Heart left ventricle (tissue), 16 donors: ENCODE data around the gene SNUPN. TPM values are rescaled to one million over a fixed set of nuclear protein-coding genes. Genes with fewer than 3 reads are reported as not detected.

ENCODE experiments used
- ATAC-seq, 4 donors: fragments of 200-7000 bp; cut with Tn5 transposase; one replicate each; pipeline ENCODE4 v1.9.1; 2020 to 2022; ENCODE audit warnings: moderate library complexity in 4 of 4, mild to moderate bottlenecking in 3 of 4, moderate number of reproducible peaks in 1 of 4
- DNase-seq, 5 donors: peaks; one replicate each; pipeline ENCODE4 v3.0.0-alpha.2; 2020
- H3K27ac ChIP-seq, 12 donors: fragments of 200-600 bp; sonication (generic) in 4 of 12; one replicate each; pipeline versions ENCODE4 v1.5.0 to v1.8.0; 2016 to 2022; ENCODE audit warnings: mild to moderate bottlenecking in 2 of 12
- H3K27me3 ChIP-seq, 9 donors: fragments of 200-600 bp; sonication (generic) in 2 of 9; one replicate each; pipeline versions ENCODE4 v1.5.1 to v1.8.0; 2016 to 2022; ENCODE audit warnings: mild to moderate bottlenecking in 3 of 9
- H3K36me3 ChIP-seq, 9 donors: fragments of 200-600 bp; sonication (generic) in 2 of 9; one replicate each; pipeline versions ENCODE4 v1.5.0 to v1.8.0; 2018 to 2022; ENCODE audit warnings: mild to moderate bottlenecking in 2 of 9
- H3K4me1 ChIP-seq, 12 donors: fragments of 200-600 bp; sonication (generic) in 4 of 12; one replicate each; pipeline versions ENCODE4 v1.5.0 to v1.8.0; 2016 to 2022; ENCODE audit warnings: mild to moderate bottlenecking in 3 of 12
- H3K4me3 ChIP-seq, 12 donors: fragments of 200-600 bp; sonication (generic) in 4 of 12; one replicate each; pipeline versions ENCODE4 v1.5.0 to v1.8.0; 2017 to 2022; ENCODE audit warnings: mild to moderate bottlenecking in 9 of 12, moderate library complexity in 4 of 12
- H3K9me3 ChIP-seq, 12 donors: fragments of 200-600 bp; sonication (generic) in 4 of 12; one replicate each; pipeline versions ENCODE4 v1.5.0 to v1.8.0; 2016 to 2022; ENCODE audit warnings: mild to moderate bottlenecking in 1 of 12
- CTCF ChIP-seq, 12 donors: fragments of 200-600 bp; sonication (generic) in 4 of 12; IDR thresholded peaks; one replicate each; pipeline versions ENCODE4 v1.5.0 to v1.8.0; 2018 to 2022; ENCODE audit warnings: antibody characterized with exemption in 12 of 12, mild to moderate bottlenecking in 5 of 12
- POLR2A ChIP-seq, 2 donors: fragments of 450-650 bp; IDR thresholded peaks; one replicate each; pipeline ENCODE4 v1.6.1; 2017; ENCODE audit warnings: antibody characterized with exemption in 2 of 2, mild to moderate bottlenecking in 2 of 2, moderate library complexity in 2 of 2
- WGBS, 4 donors: extraction: QIAGEN DNeasy Blood & Tissue Kit in 2 of 4; methylation state at CpG; one replicate each; pipeline versions ENCODE4 v1.1.5 to v1.1.7; 2013 to 2018; 5-methylcytosine and 5-hydroxymethylcytosine counted together
- intact Hi-C, 10 donors: fragments of 100-400 bp; cut with DNase I; formaldehyde crosslinking; loops; one replicate each; pipeline versions ENCODE4 v1.11.1 to v1.14.2; 2022
- polyA plus RNA-seq, 2 donors: library from polyadenylated mRNA; stranded (reverse); fragments of 200-250 nt; gene quantifications; one replicate each; pipeline ENCODE4 v1.2.3, GENCODE V29; 2013
- total RNA-seq, 9 donors: library from RNA; depleted of rRNA in 2 of 9; stranded (reverse); fragments of >200 nt in 2 of 9; fragmentation: NEBNext Ultra II Directional in 3 of 9; extraction: Animal tissue kit (Norgen Biotek cat#: 25700) in 3 of 9; gene quantifications; one replicate each; pipeline versions ENCODE4 v1.1.0 to v1.2.4, GENCODE V29; 2016 to 2023
- donor health status: ischemic (EF 13 %, LVEDD 7.1; RV severe dilation, severe dysfunction).
- donor health status: healthy with polysubstance abuse.
- donor health status: DM: no; HTN: yes; CAD: no.
- donor health status: DM: no; HTN: no; CAD: no.
- donor health status: ischemic (EF 25% LVEDD 6.9; RV normal size, moderate dysfunction).
- donor health status: ischemic (EF 25% LVEDD 5.7; RV mildly dilated, moderate dysfunction).
- donor health status: healthy.
- donor health status: DM: yes; HTN: yes; CAD: no.
- donor health status: ischemic (EF 35%, LVEDD 5.7; RV mildly dilated, moderate dysfunction).
- donor health status: nonischemic (EF 11% LVEDD 7.7; RV severe dilation, severe dysfunction).
- donor health status: DM: yes; HTN: yes; CAD: no.
- donor health status: PGD.
- donor health status: ischemic (EF 29% LVEDD 5.4; RV normal size, mild dysfunction).
- donor health status: nonischemic (EF 23%, LVEDD 6.1; RV moderate dilation, normal function).

The SNUPN gene
- total and polyA plus RNA-seq, 11 donors = 13.2 to 21.6 (median 14.5) TPM

GRCh38 chr15:75578173-75578947, 47.2 kb downstream of the SNUPN start:
- H3K9me3 ChIP-seq = no peaks in the 10 kb centered on the region
- ATAC-seq = peak in 3 of 4 donors; percentile 38 to 70 (median 66)
- peaks cover 0 to 33% (median 14%) of the 10 kb centered on the region in 12 donors for H3K4me1 ChIP-seq
- TF ChIP-seq CTCF (IDR thresholded peaks at IDR 0.05) (no peak), POLR2A (IDR thresholded peaks at IDR 0.05) (no peak)
- 0% methylated on average over 35 to 77 of the region's 77 CpGs for WGBS, 4 donors
- peak overlapping the region; percentile 80 to 98 (median 92) for H3K27ac ChIP-seq
- DNase-seq = peak in 4 of 5 donors; percentile 21 to 68 (median 36)
- no peaks in the 10 kb centered on the region for H3K36me3 ChIP-seq
- no peaks in the 10 kb centered on the region for H3K27me3 ChIP-seq
- intact Hi-C loops = loop anchor here in 8 of 10 donors (2.0 to 10.0 kb wide), 8 partner anchors 36 to 126 kb away; partner anchors contain the start of genes SIN3A (in 2 of the 8) and SNUPN (in 2 of the 8)
- H3K4me3 ChIP-seq = peak overlapping the region; percentile 68 to 100 (median 88)

DNA sequence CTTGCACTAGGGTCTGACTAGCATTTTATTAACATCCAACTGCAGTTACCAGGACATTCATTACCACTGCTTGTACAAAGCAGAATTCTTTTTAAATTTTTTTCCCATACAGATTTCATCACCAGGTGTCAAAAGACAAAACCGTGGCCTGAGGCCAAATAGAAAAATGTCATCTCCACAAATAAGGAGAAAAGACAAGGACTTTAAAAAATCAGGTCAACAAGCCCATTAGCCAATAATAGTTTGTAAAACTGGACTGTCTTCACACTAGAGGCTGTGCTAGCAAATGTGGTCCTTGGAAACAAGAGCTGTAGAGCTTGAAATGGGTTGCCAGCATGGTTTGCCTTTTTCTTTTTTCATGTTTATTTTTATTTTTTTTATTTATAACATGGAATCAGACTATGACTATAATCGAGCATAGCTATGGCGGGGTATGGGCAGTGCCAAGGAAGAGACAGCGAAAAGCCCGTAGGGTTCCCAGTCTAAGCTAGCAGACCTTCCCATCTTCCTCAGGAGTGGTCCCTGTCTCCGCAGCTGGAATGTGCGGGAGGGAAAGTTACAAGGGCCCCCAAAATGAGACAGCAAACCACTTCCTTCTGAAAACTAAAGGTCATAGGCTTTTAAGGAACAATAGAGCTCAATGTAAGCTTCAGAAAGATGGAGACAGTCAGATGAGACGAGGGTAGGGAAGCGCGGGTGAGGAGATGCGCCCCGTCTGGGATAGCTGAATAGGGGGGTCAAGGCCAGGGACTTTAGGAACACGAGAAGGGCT, 47.9 kb downstream of the SNUPN start:
- no peaks in the 10 kb centered on the region for H3K36me3 ChIP-seq
- H3K4me1 ChIP-seq = peaks cover 0 to 40% (median 20%) of the 10 kb centered on the region in 12 donors
- H3K9me3 ChIP-seq = no peaks in the 10 kb centered on the region
- TF ChIP-seq CTCF (IDR thresholded peaks at IDR 0.05) (no peak), POLR2A (IDR thresholded peaks at IDR 0.05) (no peak)
- H3K27me3 ChIP-seq = no peaks in the 10 kb centered on the region
- WGBS, 4 donors = 7 to 9% (median 8%) methylated on average over 13 of the region's 13 CpGs
- DNase-seq (no peak), ATAC-seq (peak in 1 of 4 donors; percentile 17)
- H3K27ac ChIP-seq = peak overlapping the region; percentile 80 to 98 (median 92)
- intact Hi-C loops = loop anchor here in 8 of 10 donors (2.0 to 10.0 kb wide), 8 partner anchors 35 to 125 kb away; partner anchors contain the start of genes SIN3A (in 2 of the 8) and SNUPN (in 2 of the 8)
- H3K4me3 ChIP-seq = peak overlapping the region; percentile 68 to 100 (median 88)

GRCh38 chr15:75573648-75574384, 51.7 kb downstream of the SNUPN start:
- peaks cover 0 to 57% (median 23%) of the 10 kb centered on the region in 12 donors for H3K4me1 ChIP-seq
- no peak overlapping the region for H3K27ac ChIP-seq
- intact Hi-C loops = loop anchor here in 1 of 10 donors (10.0 kb wide), 1 partner anchor 59 kb away; no protein-coding TSS in a partner anchor
- DNase-seq (no peak), ATAC-seq (no peak)
- TF ChIP-seq POLR2A (IDR thresholded peaks at IDR 0.05) = no peak
- 93 to 98% (median 94%) methylated on average over 5 of the region's 5 CpGs for WGBS, 4 donors
- no peaks in the 10 kb centered on the region for H3K27me3 ChIP-seq
- H3K4me3 ChIP-seq = no peak overlapping the region
- no peaks in the 10 kb centered on the region for H3K9me3 ChIP-seq
- peaks cover 0 to 7% (median 0%) of the 10 kb centered on the region in 9 donors for H3K36me3 ChIP-seq
